T follicular helper cell (primary cell): Measurements from ENCODE around the gene SPAST.
"Not testable (repeated sequence)": the region's sequence is repeated elsewhere in the genome, so short reads cannot be mapped to it uniquely, and the experiment has no call there.

Experiments used
- DNase-seq: peaks from one replicate; pipeline ENCODE4 v3.0.0-alpha.2; 2020; ENCODE audit warnings: low read depth
- total RNA-seq, 2 experiments: gene quantifications; one replicate each; lab custom pipeline; 2026; lab: John Stamatoyannopoulos, UW

The SPAST gene
- total RNA-seq, result 42.9 to 53.3 reads per million in 2 experiments

- DNase-seq, result peak; percentile 93
These were observed at the start of gene SPAST for GRCh38 chr2:32063310-32064020. Gene SPAST (plus strand): TSS chr2:32063556. CDS start chr2:32063832, 276 bp downstream.

GRCh38 chr2:32018789-32019482 lies 44.4 kb upstream of the SPAST start:
- not testable (repeated sequence) for DNase-seq

- not testable (repeated sequence) for DNase-seq
These were observed 29.0 kb upstream of the SPAST start for GRCh38 chr2:32034198-32034887.

- DNase-seq, result peak; percentile 85
These were observed 23.7 kb upstream of the SPAST start, which contains the start of gene DPY30 for GRCh38 chr2:32039447-32040219. Gene DPY30 (minus strand): TSS chr2:32039805. CDS start chr2:32039456, 349 bp downstream.

GRCh38 chr2:32043561-32043960 lies 19.8 kb upstream of the SPAST start:
- DNase-seq, result no peak

- no peak for DNase-seq
These were observed 11.4 kb upstream of the SPAST start for GRCh38 chr2:32051836-32052439.

GRCh38 chr2:32054583-32054982 lies 8.8 kb upstream of the SPAST start:
- not testable (repeated sequence) for DNase-seq

- no peak for DNase-seq
These were observed 5.2 kb upstream of the SPAST start for GRCh38 chr2:32058130-32058529.

GRCh38 chr2:32060266-32060665 lies 3.1 kb upstream of the SPAST start:
- no peak for DNase-seq

GRCh38 chr2:32061430-32061829 lies 1.9 kb upstream of the SPAST start:
- no peak for DNase-seq

GRCh38 chr2:32061973-32062861 lies 1.1 kb upstream of the SPAST start:
- DNase-seq, result no peak

GRCh38 chr2:32064021-32064601 lies 755 bp downstream of the SPAST start:
- peak; percentile 1 for DNase-seq

GRCh38 chr2:32064713-32065112 lies 1.4 kb downstream of the SPAST start:
- DNase-seq, result no peak

GRCh38 chr2:32067549-32067948 lies 4.2 kb downstream of the SPAST start:
- no peak for DNase-seq

GRCh38 chr2:32074134-32074506 lies 10.8 kb downstream of the SPAST start:
- DNase-seq, result no peak

- DNase-seq, result no peak
These were observed 32.3 kb downstream of the SPAST start for GRCh38 chr2:32095671-32096070.

- DNase-seq, result no peak
These were observed 44.8 kb downstream of the SPAST start for GRCh38 chr2:32108111-32108510.

GRCh38 chr2:32118055-32118454 lies 54.7 kb downstream of the SPAST start:
- no peak for DNase-seq

GRCh38 chr2:32119161-32119560 lies 55.8 kb downstream of the SPAST start:
- no peak for DNase-seq

GRCh38 chr2:32124660-32125059 lies 61.3 kb downstream of the SPAST start:
- DNase-seq, result no peak
